Islet precursor cell (in vitro differentiated cells): ENCODE results near the gene RAB6B.

ENCODE experiments used
- DNase-seq: peaks from one replicate; pipeline ENCODE4 v3.0.0-alpha.2; 2018

Gene RAB6B

DNA sequence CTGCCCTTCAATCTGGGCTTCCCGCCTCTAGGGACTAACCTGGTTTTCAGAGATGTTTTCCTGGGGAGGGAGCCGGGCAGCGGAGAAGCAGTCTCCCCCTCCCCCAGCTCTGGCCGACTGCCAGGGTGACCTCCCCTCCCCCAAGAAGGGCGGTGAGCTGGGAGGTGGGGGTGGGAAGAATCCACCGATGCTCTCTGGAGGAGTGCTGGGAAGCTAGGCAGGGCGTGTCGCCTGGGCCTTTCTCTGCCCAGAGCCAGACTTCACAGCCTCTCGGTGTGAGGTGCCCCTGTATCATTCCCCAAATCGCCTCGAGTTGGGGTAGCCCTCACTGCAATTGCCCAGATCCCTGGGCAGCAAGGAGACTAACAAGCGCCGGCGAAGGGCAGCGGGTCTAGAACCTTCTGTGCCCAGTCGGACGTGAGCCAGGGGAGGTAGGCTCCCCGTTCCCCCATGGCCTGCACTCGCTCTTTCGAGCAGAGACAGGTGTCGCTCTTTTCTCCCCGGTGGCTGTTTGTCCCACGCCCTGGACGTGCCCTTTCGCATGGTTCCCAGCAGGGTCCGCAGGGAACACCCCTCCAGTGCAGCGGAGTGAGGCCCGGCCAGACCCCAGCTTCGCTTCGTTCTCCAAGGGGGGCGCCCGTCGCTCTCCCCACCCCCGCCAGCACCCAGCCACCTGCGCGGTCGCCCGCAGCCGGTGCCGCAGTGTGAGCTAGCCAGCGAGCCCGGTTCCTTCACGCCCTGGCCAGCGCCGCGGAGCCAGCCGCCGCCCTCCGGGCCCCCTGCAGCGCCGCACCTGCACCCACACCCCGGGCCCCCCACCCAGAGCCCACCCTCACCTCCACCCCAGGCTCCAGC is 1.1 kb downstream of the RAB6B start:
- DNase-seq, result no peak

- DNase-seq, result no peak
Observed at GRCh38 chr3:133893683-133894352, 1.9 kb downstream of the RAB6B start.

DNA sequence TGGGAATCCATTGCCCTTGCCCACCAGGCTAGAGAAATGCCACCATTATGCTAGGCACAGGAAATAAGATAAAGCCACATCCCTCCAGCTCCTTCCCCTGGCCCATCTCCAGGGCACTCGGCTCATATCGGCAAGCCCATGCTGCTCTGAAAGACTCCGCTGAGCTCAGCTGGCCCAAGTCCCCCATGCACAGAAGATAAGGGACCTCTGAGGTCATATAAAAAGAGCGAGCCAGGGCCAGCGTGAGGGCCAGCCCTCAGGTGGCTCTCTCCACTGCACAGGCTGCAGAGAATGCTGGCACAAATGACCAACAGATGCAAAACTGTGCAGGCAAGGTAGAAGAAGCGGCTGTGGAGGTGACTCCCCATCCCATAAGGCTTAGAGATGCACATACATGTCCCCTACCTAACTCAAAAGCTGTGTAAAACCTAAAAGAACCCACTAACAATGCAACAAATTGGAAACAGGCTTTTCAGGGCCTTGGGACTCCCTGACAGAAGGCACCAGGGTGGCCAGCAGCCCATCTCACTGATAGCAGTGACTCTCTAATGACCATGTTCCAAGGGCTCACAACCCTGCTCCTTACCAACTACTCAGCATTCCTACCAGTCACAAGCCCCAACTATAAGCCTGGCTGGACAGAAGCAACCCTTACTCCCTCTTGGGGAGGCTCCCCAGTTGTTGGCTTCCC is 3.0 kb downstream of the RAB6B start:
- DNase-seq, result no peak

DNA sequence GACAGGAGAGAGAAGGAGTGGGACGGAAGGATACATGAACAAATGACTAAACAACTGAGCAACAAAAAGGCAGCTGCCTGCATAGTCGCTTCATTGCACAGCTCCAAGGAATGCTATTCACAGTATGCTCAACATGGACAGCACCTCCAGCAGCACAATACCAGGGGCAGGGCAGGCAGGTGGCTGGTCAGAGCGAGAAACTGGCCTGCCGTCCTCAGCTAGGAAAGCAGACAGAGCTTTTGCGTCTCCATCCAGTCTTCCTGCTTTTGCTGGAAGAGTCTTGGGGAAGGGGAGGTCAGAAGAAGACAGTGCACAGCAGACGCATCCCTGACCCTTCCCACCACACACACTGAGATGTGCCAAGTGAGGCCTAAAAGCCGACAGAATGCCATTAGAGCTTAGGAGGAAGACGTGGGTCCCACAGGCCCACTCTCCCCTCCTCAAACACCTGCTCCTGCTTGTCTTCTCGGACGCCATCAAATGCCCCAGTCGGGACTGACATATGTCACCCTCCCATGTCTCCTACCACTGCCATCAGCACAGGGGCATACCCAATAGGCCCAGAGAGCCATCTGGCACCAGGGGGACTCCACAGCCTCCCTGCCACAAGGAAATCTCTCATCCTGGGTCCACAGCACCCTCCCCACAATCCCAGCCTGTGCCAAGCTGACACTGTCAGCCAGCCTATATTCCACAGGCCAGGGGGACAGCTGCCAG is 3.9 kb downstream of the RAB6B start:
- DNase-seq, result peak; percentile 54

- DNase-seq, result peak; percentile 22
Observed at GRCh38 chr3:133890972-133891644, 4.6 kb downstream of the RAB6B start.

DNA sequence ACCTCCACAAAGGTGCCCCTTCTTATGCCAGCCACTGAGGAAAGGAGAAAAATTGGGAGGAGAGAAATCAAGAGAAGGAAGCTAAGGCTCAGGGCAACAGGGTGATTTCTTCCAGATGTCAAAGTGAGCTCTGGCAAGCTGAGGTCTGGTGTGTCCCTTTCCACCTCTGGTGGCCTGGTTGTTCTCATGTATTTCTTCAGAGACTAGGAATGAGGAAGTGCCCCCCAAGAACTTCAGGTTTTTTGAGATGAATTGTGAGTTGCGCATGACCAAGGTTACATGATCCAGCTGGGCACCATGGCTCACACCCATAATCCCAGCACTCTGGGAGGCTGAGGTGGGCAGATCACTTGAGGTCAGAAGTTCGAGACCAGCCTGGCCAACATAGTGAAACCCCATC is 5.6 kb downstream of the RAB6B start:
- DNase-seq, result no peak

DNA sequence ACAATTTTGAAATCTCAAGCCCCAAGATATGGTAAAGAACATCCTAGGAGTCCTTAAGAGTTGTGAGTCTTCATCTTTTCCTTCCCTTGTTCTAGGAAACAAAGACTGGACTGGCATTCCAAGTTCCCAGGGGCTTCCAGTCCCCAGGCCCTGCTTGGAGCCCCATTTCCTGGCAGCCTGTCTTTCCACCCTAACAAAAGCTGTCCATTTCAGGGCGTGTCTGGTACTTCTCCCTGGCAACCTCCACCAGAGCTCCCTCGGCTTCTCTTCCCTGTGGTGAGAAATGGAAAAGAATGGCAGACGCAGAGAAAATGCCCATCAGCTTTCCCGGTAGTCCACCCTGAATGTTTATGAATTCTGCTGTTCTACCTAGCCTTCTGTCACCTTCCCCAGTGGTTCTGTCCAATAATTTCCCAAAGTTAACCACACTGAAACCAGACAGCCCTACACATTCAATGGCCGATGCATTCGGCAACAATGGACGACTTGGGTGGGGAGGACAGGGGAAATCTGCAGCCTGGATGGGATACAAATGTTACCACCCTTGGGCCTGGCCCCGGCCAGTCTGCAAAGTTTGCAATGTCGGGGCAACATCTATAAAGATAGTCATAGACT is 6.8 kb downstream of the RAB6B start:
- no peak for DNase-seq

GRCh38 chr3:133887803-133888703 is 7.6 kb downstream of the RAB6B start:
- DNase-seq, result peak; percentile 52

GRCh38 chr3:133887074-133887802 is 8.4 kb downstream of the RAB6B start:
- DNase-seq, result no peak

DNA sequence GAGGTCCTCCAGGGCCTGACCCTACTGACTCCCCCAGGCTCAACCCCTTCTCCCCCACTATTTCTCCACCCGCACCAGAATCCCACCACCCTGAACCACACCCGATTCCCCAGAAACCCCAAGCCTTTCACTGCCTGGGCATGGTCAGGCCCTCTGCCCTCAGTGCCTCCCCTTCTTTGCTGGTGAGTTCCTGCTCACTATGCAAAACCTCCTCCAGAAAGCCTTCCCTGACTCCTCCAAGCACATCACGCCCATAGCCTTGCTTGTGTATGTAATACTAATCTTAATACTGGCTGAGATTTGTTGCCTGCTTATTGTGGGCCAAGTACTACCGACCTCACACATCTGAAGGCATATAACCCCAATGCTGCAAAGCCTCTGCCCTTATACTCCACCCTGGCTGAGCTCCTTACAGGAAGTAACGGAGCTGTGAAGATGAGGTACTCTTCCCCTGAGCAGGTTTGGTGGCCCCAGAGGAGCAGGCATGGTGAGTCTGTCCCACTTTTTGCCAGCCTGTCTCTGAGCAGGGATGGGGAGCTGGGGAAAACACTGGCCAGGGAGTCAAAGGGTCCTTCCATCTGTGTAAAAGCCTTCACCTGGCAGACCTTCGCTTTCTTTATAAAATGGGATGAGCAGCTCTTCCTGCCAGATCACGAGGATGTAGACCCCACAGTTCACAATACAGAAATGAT is 9.5 kb downstream of the RAB6B start:
- DNase-seq, result peak; percentile 23

GRCh38 chr3:133884887-133885711 is 10.6 kb downstream of the RAB6B start:
- DNase-seq, result peak; percentile 43

- DNase-seq, result peak; percentile 18
Observed at GRCh38 chr3:133884054-133884886, 11.4 kb downstream of the RAB6B start.

DNA sequence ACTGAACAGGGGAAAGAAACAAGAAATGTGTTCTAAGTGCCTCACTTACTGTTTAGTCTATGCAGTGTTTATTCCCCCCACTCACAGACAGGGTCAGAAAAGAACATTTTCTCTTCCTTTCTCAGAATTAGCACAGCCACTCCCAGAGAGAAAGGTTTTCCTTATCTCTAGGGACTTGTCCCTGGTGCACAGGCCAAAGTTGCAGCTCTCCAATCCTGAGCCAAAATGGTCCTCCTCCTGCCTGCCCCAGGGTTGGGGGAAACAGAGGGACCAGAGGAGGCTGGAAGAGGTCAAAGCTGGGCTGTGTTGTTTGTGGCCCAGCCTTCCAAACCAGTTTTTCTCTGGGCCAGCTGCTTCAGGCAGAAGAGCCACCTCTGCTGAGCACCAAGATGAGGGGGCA is 12.0 kb downstream of the RAB6B start:
- DNase-seq, result peak; percentile 24

- DNase-seq, result peak; percentile 35
Observed at GRCh38 chr3:133882986-133883586, 12.6 kb downstream of the RAB6B start.

DNA sequence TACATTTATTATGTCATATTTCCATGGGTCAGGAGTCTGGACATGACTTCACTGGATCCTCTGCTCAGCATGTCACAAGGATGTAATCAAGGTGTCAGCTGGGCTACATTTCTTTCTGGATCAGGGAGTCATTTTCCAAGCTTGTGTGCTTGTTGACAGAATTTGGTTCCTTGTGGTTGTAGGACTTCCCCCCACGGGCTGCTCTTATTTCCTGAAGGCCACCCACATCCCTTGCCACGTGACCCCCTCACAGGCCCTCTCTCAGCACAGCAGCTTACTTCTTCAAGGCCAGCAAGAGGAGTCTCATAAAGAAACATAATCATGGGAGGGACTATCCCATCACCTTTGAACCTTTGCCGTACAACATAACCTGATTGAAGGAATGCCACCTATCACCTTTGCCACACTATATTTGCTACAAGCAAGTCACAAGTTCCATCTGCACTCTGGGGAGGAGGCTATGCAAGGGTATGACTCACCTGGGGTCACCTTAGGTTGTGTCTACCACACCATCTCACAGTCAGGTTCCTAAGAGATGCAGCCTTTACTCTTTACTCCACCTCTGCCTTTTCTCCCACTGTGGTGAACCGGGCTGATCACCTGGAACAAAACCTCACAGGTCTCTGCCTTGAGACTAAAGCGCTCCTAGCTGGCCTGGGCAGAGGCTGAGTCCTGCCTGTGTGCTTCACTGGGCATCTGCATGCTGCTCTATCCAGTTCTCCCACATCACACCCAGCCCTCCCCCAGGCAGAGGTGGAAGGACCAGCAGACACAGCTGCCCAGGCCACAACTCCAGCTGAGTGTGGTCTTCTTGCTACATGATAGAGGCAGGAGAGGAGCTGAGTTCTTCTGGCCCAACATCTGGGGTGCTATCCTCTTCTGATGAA is 13.5 kb downstream of the RAB6B start:
- DNase-seq, result peak; percentile 43

- peak; percentile 10 for DNase-seq
Observed at GRCh38 chr3:133881492-133881891, 14.2 kb downstream of the RAB6B start.
